Activated CD4-positive, alpha-beta memory T cell treated with anti-CD3 and anti-CD28 coated beads for 36 hours (primary cell): ENCODE measurements around the gene ZNF728. TPM values are rescaled to one million over a fixed set of nuclear protein-coding genes. Genes with fewer than 3 reads are reported as not detected.
"Not testable (repeated sequence)": the region's sequence is repeated elsewhere in the genome, so short reads cannot be mapped to it uniquely, and the experiment has no call there.

Experiments
- CTCF ChIA-PET: fragments of 350-600 bp; sonication (Branson Sonifier 250); formaldehyde crosslinking; loops from one replicate; lab custom pipeline; 2021; ENCODE audit warnings: antibody characterized with exemption, inconsistent platforms; lab: Charles Lee
- POLR2A ChIA-PET: fragments of 350-600 bp; sonication (Branson Sonifier 250); formaldehyde crosslinking; loops from one replicate; lab custom pipeline; 2021; ENCODE audit warnings: antibody characterized with exemption; lab: Charles Lee
- DNase-seq: peaks from one replicate; pipeline ENCODE4 v3.0.0-alpha.2; 2020
- H3K27ac Mint-ChIP-seq: one replicate; pipeline ENCODE4 v1.8.0; 2021; ENCODE audit warnings: mixed read lengths
- H3K27me3 Mint-ChIP-seq: one replicate; pipeline ENCODE4 v1.8.0; 2021; ENCODE audit warnings: mixed read lengths
- H3K36me3 Mint-ChIP-seq: one replicate; pipeline ENCODE4 v1.8.0; 2021; ENCODE audit warnings: mixed read lengths
- H3K4me1 Mint-ChIP-seq: one replicate; pipeline ENCODE4 v1.8.0; 2021; ENCODE audit warnings: low read depth, mixed read lengths
- H3K4me3 Mint-ChIP-seq: one replicate; pipeline ENCODE4 v1.8.0; 2021; ENCODE audit warnings: mild to moderate bottlenecking, mixed read lengths
- H3K9me3 Mint-ChIP-seq: one replicate; pipeline ENCODE4 v1.8.0; 2021; ENCODE audit warnings: mixed read lengths
- intact Hi-C: fragments of 100-400 bp; cut with micrococcal nuclease; formaldehyde crosslinking; loops from one replicate; pipeline ENCODE4 v1.15.1; 2023
- total RNA-seq, 2 experiments: library from RNA; stranded (reverse); gene quantifications; one replicate each; pipeline ENCODE4 v1.2.3, GENCODE V29; 2021

The ZNF728 gene
- not detected for total RNA-seq

GRCh38 chr19:23002690-23003422 lies at the start of gene ZNF728:
Gene ZNF728, minus strand, starts transcription at chr19:23003176. Its CDS starts 146 bp downstream, at chr19:23003030.
- H3K9me3 Mint-ChIP-seq = peaks cover 36% of the 10 kb centered on the region
- intact Hi-C loops = no loop called here
- CTCF ChIA-PET = no interaction called here
- no peaks in the 10 kb centered on the region for H3K4me1 Mint-ChIP-seq
- DNase-seq = no peak
- H3K36me3 Mint-ChIP-seq = peaks cover 6% of the 10 kb centered on the region
- H3K27ac Mint-ChIP-seq = no peak within 1 kb of the TSS
- POLR2A ChIA-PET = no interaction called here
- H3K4me3 Mint-ChIP-seq = no peak within 1 kb of the TSS
- H3K27me3 Mint-ChIP-seq = no peaks in the 10 kb centered on the region

- H3K4me3 Mint-ChIP-seq = no peak overlapping the region
- no peak overlapping the region for H3K27ac Mint-ChIP-seq
- H3K9me3 Mint-ChIP-seq = peaks cover 26% of the 10 kb centered on the region
- POLR2A ChIA-PET = no interaction called here
- peaks cover 2% of the 10 kb centered on the region for H3K36me3 Mint-ChIP-seq
- H3K4me1 Mint-ChIP-seq = no peaks in the 10 kb centered on the region
- DNase-seq = no peak
- CTCF ChIA-PET = no interaction called here
- no peaks in the 10 kb centered on the region for H3K27me3 Mint-ChIP-seq
- intact Hi-C loops = no loop called here
Measured at GRCh38 chr19:23052349-23052748, 49.4 kb upstream of the ZNF728 start.

GRCh38 chr19:23049256-23049655 lies 46.3 kb upstream of the ZNF728 start:
- Mint-ChIP-seq H3K4me1 (no peaks in the 10 kb centered on the region), H3K27ac (no peak overlapping the region), H3K36me3 (peaks cover 2% of the 10 kb centered on the region), H3K27me3 (no peaks in the 10 kb centered on the region), H3K4me3 (no peak overlapping the region), H3K9me3 (peaks cover 35% of the 10 kb centered on the region)
- DNase-seq = no peak
- ChIA-PET CTCF (no interaction called here), POLR2A (no interaction called here)
- intact Hi-C loops = no loop called here

GRCh38 chr19:23046743-23047142 lies 43.8 kb upstream of the ZNF728 start:
- peaks cover 38% of the 10 kb centered on the region for H3K9me3 Mint-ChIP-seq
- peaks cover 2% of the 10 kb centered on the region for H3K36me3 Mint-ChIP-seq
- no peaks in the 10 kb centered on the region for H3K4me1 Mint-ChIP-seq
- no peak overlapping the region for H3K4me3 Mint-ChIP-seq
- intact Hi-C loops = no loop called here
- H3K27ac Mint-ChIP-seq = no peak overlapping the region
- no peak for DNase-seq
- H3K27me3 Mint-ChIP-seq = no peaks in the 10 kb centered on the region
- ChIA-PET CTCF (no interaction called here), POLR2A (no interaction called here)

GRCh38 chr19:23033721-23034120 lies 30.7 kb upstream of the ZNF728 start:
- Mint-ChIP-seq H3K4me3 (no peak overlapping the region), H3K9me3 (peaks cover 5% of the 10 kb centered on the region), H3K36me3 (peaks cover 7% of the 10 kb centered on the region), H3K27me3 (no peaks in the 10 kb centered on the region), H3K4me1 (no peaks in the 10 kb centered on the region), H3K27ac (no peak overlapping the region)
- POLR2A ChIA-PET = no interaction called here
- intact Hi-C loops = no loop called here
- DNase-seq = no peak
- CTCF ChIA-PET = no interaction called here

GRCh38 chr19:23015660-23016059 lies 12.7 kb upstream of the ZNF728 start:
- POLR2A ChIA-PET = no interaction called here

GRCh38 chr19:22994957-22995356 lies 8.0 kb downstream of the ZNF728 start:
- POLR2A ChIA-PET = interaction anchor here (0.5 kb wide), 1 partner anchor 224 kb away, joined by 3 read pairs; no protein-coding TSS in a partner anchor
- H3K4me3 Mint-ChIP-seq, DNase-seq, intact Hi-C loops, H3K27ac Mint-ChIP-seq, H3K36me3 Mint-ChIP-seq, H3K27me3 Mint-ChIP-seq, H3K4me1 Mint-ChIP-seq, CTCF ChIA-PET: not testable (repeated sequence)
- H3K9me3 Mint-ChIP-seq = peaks cover 27% of the 10 kb centered on the region

More at GRCh38 chr19:23015660-23016059, 12.7 kb upstream of the ZNF728 start:
- CTCF ChIA-PET = no interaction called here
- intact Hi-C loops = no loop called here
- Mint-ChIP-seq H3K36me3 (no peaks in the 10 kb centered on the region), H3K27ac (no peak overlapping the region), H3K4me3 (no peak overlapping the region), H3K9me3 (peaks cover 38% of the 10 kb centered on the region), H3K27me3 (no peaks in the 10 kb centered on the region), H3K4me1 (no peaks in the 10 kb centered on the region)
- no peak for DNase-seq

GRCh38 chr19:22976248-22976647 lies 26.7 kb downstream of the ZNF728 start:
- intact Hi-C loops = no loop called here
- Mint-ChIP-seq H3K27me3 (no peaks in the 10 kb centered on the region), H3K27ac (no peak overlapping the region), H3K4me3 (no peak overlapping the region), H3K4me1 (no peaks in the 10 kb centered on the region), H3K9me3 (peaks cover 76% of the 10 kb centered on the region), H3K36me3 (peaks cover 30% of the 10 kb centered on the region)
- no peak for DNase-seq
- ChIA-PET POLR2A (no interaction called here), CTCF (no interaction called here)

GRCh38 chr19:22975546-22976136 lies 27.3 kb downstream of the ZNF728 start:
- H3K4me1 Mint-ChIP-seq, DNase-seq, H3K27ac Mint-ChIP-seq, CTCF ChIA-PET, POLR2A ChIA-PET, H3K4me3 Mint-ChIP-seq, intact Hi-C loops, H3K27me3 Mint-ChIP-seq: not testable (repeated sequence)
- peaks cover 30% of the 10 kb centered on the region for H3K36me3 Mint-ChIP-seq
- H3K9me3 Mint-ChIP-seq = peaks cover 72% of the 10 kb centered on the region

GRCh38 chr19:22945560-22945959 lies 57.4 kb downstream of the ZNF728 start:
- Mint-ChIP-seq H3K4me3 (no peak overlapping the region), H3K36me3 (peaks cover 11% of the 10 kb centered on the region), H3K27ac (no peak overlapping the region), H3K27me3 (no peaks in the 10 kb centered on the region), H3K9me3 (peaks cover 57% of the 10 kb centered on the region), H3K4me1 (no peaks in the 10 kb centered on the region)
- ChIA-PET POLR2A (no interaction called here), CTCF (no interaction called here)
- intact Hi-C loops = no loop called here
- DNase-seq = no peak

GRCh38 chr19:22935151-22935550 lies 67.8 kb downstream of the ZNF728 start:
- H3K27me3 Mint-ChIP-seq = no peaks in the 10 kb centered on the region
- CTCF ChIA-PET = no interaction called here

GRCh38 chr19:22927576-22927975 lies 75.4 kb downstream of the ZNF728 start:
- intact Hi-C loops, H3K27me3 Mint-ChIP-seq, H3K4me3 Mint-ChIP-seq, CTCF ChIA-PET, H3K36me3 Mint-ChIP-seq, H3K4me1 Mint-ChIP-seq, DNase-seq, H3K27ac Mint-ChIP-seq, POLR2A ChIA-PET: not testable (repeated sequence)
- peaks cover 17% of the 10 kb centered on the region for H3K9me3 Mint-ChIP-seq

More at GRCh38 chr19:22935151-22935550, 67.8 kb downstream of the ZNF728 start:
- H3K27ac Mint-ChIP-seq = no peak overlapping the region
- H3K9me3 Mint-ChIP-seq = peaks cover 33% of the 10 kb centered on the region
- H3K36me3 Mint-ChIP-seq = no peaks in the 10 kb centered on the region
- no peak overlapping the region for H3K4me3 Mint-ChIP-seq
- POLR2A ChIA-PET = no interaction called here
- no peaks in the 10 kb centered on the region for H3K4me1 Mint-ChIP-seq
- intact Hi-C loops = no loop called here
- no peak for DNase-seq

- H3K36me3 Mint-ChIP-seq, CTCF ChIA-PET, intact Hi-C loops, POLR2A ChIA-PET, DNase-seq, H3K4me1 Mint-ChIP-seq, H3K27me3 Mint-ChIP-seq, H3K27ac Mint-ChIP-seq, H3K4me3 Mint-ChIP-seq: not testable (repeated sequence)
- H3K9me3 Mint-ChIP-seq = peaks cover 16% of the 10 kb centered on the region
Measured at GRCh38 chr19:22925181-22925580, 77.8 kb downstream of the ZNF728 start.
